NCI-H510A treated with DMSO at 0.1 percent for 48 hours (cell line): ENCODE results near the gene MYO7B.

Experiments
- DNase-seq: peaks from one replicate; lab custom pipeline; 2025; lab: John Stamatoyannopoulos, UW

The MYO7B gene

GRCh38 chr2:127663566-127664064, 128.1 kb downstream of the MYO7B start:
- no peak for DNase-seq

GRCh38 chr2:127664065-127664894, 128.8 kb downstream of the MYO7B start:
- DNase-seq = no peak

GRCh38 chr2:127664895-127665225, 129.4 kb downstream of the MYO7B start:
- no peak for DNase-seq

- no peak for DNase-seq
These were observed 129.9 kb downstream of the MYO7B start for GRCh38 chr2:127665267-127665893.

GRCh38 chr2:127669056-127669455, 133.6 kb downstream of the MYO7B start:
- DNase-seq = no peak

GRCh38 chr2:127670055-127670956, 134.8 kb downstream of the MYO7B start:
- DNase-seq = no peak

- no peak for DNase-seq
These were observed 135.4 kb downstream of the MYO7B start for GRCh38 chr2:127670957-127671290.

GRCh38 chr2:127671557-127672302, 136.2 kb downstream of the MYO7B start:
- no peak for DNase-seq

GRCh38 chr2:127672341-127673224, 137.1 kb downstream of the MYO7B start:
- no peak for DNase-seq

- DNase-seq = no peak
These were observed 138.0 kb downstream of the MYO7B start for GRCh38 chr2:127673291-127674069.

GRCh38 chr2:127674241-127675209, 139.0 kb downstream of the MYO7B start:
- DNase-seq = no peak

- peak; percentile 41 for DNase-seq
These were observed 140.1 kb downstream of the MYO7B start, which contains the start of gene LIMS2 for GRCh38 chr2:127675331-127676261. TSS of gene LIMS2 (minus strand) at chr2:127675530. CDS start at chr2:127675024, 506 bp downstream.

GRCh38 chr2:127676906-127677305, 141.4 kb downstream of the MYO7B start:
- DNase-seq = no peak

GRCh38 chr2:127678531-127678930, 143.0 kb downstream of the MYO7B start:
- no peak for DNase-seq

GRCh38 chr2:127678991-127679390, 143.5 kb downstream of the MYO7B start:
- DNase-seq = no peak

- no peak for DNase-seq
These were observed 144.3 kb downstream of the MYO7B start for GRCh38 chr2:127679680-127680361.

GRCh38 chr2:127680706-127681287, 145.3 kb downstream of the MYO7B start:
- DNase-seq = no peak
